Hypothalamus (tissue), 51 donors: ENCODE results near the gene KIF3C.
"Not testable (repeated sequence)": the region's sequence is repeated elsewhere in the genome, so short reads cannot be mapped to it uniquely, and the experiment has no call there.

Experiments used
- DNase-seq, 51 donors: peaks; one replicate each; lab custom pipeline; 2025; lab: John Stamatoyannopoulos, UW

Gene KIF3C

DNA sequence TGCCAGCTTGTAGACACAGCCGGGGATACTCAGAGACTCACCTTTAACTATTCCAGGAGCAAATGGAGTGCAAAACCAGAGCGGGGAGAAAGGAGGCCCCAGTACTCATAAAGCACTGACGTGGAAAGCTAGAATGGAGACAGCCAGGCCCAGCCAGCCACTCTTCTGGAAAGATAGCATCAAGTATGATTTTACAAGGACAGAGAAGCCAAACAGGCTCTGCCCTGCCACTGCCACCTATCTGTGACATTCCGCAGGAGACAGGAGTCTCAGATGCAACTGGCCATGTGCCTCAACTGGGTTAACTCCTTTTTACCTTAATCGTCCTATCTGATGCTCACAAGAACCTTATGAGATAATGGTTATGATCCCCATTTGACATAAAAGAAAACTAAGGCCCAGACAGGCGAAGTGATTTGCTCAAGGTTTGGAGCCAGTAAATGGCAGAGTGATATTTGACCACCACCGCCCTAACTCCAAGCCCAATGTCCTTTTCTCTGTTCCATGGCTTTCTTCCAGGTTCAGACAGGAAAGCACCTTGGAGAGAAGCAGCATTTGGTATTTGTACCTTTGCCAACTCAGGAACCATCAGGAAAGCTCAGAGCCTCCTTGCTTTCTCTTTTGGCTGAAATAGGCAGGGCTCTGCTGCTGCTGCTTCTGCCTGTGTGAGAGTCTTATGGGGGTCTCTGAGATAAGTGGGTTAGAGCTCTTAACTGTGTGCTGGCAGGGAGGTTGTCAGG lies 15.6 kb downstream of the KIF3C start:
- peak in 1 of 51 donors; percentile 17 for DNase-seq

- peak in 29 of 51 donors; percentile 13 to 67 (median 38) for DNase-seq
These were observed 17.4 kb downstream of the KIF3C start for GRCh38 chr2:25964891-25965290.

- DNase-seq = no peak
These were observed 21.4 kb downstream of the KIF3C start for GRCh38 chr2:25960920-25961319.

DNA sequence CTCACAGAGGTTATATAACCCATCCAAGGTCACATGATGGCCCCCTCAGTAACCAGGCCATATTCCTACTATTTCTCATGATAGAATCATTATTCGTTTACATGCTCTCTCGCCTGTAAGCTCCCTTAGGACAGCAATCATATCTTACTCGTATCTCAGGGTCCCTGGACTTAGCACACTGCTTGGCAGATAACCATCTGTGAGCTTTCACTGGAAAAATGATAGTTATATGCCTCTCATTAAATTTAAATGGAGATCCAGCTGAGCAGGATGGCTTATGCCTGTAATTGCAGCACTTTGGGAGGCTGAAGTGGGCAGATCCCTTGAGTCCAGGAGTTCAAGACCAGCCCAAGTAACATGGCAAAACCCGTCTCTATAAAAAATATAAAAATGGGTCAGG lies 21.9 kb downstream of the KIF3C start:
- DNase-seq = no peak

DNA sequence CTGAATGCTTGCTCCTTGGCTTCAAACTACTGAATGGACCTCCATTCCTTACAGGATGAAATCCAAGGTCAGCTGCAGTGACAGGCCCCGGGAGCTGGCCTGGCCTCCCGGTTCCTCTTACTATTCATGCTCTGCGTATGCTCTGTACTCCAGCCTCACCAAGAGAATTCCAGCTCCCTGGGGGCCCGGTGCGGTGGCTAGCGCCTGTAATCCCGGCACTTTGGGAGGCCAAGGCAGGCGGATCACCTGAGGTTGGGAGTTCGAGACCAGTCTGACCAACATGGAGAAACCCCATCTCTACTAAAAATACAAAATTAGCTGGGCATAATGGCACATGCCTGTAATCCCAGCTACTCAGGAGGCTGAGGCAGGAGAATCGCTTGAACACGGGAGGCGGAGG lies 23.7 kb downstream of the KIF3C start:
- not testable (repeated sequence) for DNase-seq

DNA sequence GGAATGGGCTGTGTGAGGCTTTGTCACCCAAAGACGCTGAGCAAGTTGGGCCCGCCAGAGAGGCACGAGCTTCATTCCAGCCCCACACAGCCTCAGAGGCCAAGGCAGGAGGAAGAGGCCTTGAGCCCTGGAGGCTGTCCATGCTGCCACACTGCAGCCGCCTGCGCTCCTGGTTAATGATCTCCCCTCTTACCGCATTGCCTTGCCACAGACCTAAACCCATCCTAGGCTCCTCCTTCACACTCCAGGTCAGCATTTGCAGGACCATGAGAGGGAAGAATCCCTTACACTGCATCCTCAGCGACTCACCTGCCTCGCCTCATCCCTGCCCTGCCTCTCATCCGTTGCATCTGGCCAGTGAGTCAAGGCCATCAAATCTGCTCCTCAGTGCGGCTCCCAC lies 24.6 kb downstream of the KIF3C start:
- DNase-seq = no peak

- DNase-seq = no peak
These were observed 26.3 kb downstream of the KIF3C start for GRCh38 chr2:25955869-25956535.

DNA sequence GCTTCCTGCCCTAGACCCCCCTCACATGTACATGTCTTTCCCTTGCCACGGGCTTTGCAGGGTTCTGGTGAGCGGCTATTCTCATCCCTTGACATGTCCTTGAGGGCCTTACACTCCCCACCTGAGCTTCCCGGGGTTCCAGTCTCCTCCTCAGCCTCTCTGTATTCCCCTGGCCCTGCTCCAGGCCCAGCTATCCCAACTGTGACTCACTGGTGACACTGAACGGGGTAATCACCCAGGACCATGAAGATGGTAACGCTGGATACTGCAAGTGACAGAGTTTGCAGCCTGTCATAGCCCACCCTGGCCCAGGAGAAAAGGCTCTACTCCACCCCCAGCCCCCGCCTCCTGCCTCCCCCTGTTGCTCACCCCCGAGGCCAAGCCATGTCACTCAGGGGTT lies 27.3 kb downstream of the KIF3C start:
- no peak for DNase-seq

DNA sequence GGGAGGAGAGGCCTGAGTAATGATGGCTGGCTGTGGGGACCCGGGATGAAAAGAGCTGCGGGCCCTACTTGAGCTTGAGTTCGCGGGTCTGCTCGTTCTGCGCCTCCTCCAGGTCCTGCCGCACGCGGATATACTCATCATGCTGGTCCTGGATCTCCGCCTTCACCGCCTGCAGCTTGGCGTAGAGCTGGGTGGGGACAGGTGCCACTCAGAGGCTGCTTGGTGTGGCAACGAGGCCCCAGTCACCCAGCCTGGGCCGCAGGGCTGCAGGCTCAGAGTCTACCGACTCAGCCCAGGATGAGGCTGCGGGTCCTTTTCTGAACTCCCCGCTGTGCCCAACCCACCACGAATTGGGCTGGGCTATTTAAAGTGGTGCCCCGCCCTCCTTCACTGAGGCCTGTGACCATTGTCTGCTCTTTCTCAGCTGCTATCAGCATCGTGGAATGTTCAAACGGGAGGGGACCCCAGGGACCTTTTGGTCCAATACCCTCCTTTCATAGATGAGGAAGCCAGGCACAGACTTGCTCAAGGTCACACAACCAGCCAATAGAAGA lies 28.0 kb downstream of the KIF3C start:
- DNase-seq = no peak

DNA sequence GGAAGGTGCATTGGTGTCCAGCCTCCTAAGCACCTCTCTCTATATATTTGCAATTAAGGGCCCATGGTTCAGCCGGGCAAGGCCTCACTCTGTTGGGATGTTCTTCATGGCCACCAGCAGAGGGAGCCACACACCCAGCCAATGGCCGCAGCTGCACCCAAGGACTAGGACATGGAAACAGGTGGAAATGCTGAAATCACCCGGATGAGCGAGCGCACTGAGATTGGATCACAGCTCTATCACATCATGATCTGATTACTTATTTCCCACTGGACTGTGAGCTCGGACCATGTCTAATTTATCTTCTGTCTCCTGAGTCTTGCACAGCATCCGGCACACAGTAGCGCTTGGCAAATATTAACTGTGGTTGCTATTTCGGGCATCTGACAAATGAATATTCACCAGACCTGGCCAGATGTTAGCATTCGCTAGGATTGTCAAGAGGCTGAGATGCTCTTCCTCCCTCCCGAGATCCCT lies 31.2 kb downstream of the KIF3C start:
- peak in 49 of 51 donors; percentile 17 to 92 (median 75) for DNase-seq

GRCh38 chr2:25948437-25948836 lies 33.9 kb downstream of the KIF3C start:
- DNase-seq = no peak

DNA sequence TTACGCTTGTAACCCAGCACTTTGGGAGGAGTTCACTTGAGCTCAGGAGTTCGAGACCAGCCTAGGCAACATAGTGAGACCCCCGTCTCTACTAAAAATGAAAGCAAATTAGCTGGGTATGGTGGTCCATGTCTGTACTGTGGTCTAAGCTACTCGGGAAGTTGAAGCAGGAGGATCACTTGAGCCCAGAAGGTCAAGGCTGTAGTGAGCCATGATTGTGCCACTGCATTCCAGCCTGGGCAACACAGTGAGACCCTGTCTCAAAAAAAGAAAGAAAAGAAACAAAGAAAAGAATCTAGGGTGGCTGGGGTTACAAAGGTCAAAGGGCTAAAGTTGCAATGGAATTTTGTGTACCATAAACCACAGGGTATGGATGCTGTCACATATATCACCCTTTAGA lies 41.3 kb downstream of the KIF3C start:
- no peak for DNase-seq

- no peak for DNase-seq
These were observed 43.0 kb downstream of the KIF3C start for GRCh38 chr2:25939257-25939668.

GRCh38 chr2:25938345-25938744 lies 44.0 kb downstream of the KIF3C start:
- DNase-seq = peak in 30 of 51 donors; percentile 8 to 76 (median 34)

DNA sequence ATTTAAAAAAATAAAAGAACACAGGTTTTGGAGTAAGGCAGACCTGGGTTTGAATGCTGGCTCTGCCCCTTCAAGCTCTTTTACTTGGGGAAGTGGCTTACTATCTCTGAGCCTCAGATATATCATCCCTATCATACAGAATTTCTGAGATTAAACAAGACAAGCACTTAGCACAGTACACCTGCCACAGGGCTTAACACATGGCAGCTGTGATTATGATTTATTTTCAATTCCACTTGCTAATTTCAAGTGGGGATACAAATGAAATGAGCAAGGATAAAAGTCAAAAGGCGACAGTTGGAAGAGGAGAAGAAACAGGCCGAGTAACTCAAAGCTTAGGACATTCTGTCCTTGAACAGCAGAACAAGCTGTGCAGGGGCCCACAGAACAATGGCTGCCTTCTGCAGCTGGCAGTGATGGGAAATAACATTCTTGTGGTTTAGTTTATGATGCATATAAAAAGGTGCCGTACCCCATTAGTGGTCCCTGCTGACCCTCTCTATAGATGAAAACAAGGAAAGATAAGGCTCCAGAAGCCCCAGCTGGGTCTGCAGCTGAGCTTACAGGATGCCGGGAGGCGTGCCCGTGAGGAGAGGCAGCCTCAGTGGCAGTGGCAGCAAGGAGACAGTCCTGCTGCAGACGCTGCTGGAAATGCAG lies 45.3 kb downstream of the KIF3C start:
- peak in 9 of 51 donors; percentile 7 to 71 (median 19) for DNase-seq

- DNase-seq = no peak
These were observed 48.7 kb downstream of the KIF3C start for GRCh38 chr2:25933622-25934021.

DNA sequence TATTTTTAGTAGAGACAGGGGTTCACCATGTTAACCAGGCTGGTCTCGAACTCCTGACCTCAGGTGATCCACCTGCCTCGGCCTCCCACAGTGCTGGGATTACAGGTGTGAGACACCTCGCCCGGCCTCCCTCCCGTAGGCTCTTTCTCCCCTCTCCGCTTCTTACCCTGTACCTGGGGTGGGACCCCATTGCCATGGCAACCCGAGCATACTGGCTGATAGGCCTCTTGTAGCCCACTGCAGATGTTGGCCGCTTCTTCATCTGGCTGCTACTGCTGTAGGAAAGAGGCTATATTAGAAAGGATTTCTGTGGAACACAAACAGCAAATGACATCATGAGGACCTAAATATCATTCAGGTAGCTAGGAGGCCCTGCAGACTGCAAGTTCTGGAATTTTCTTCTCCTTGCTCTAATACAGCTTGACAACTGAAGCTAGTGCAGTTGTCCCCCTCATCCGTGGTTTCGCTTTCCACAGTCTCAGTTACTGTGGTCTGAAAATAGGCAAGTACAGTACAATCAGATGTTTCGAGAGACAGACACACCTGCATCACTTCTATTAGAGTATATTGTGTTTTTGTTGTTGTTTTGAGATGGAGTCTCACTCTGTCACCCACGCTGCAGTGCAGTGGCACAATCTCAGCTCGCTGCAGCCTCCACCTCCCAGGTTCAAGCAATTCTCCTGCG lies 52.4 kb downstream of the KIF3C start:
- no peak for DNase-seq

DNA sequence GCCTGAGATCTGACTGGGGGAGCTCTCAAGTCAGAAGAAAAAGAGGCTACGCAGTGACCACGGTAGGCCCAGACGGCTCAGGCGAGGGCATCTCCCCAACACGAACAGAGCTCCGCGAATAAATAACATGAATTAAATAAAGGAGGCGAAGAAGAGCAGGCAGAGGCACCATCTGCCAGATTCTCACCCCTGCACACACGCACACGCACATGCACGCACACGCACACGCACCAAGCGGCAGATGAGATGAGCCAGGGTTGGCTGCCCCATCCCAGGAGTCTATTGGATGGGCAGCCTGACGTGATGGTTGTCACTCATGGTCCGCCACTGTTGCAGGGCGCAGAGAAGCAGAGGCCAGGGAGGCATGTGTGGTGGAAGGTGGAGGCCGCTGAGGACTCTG lies 53.6 kb downstream of the KIF3C start:
- DNase-seq = no peak

DNA sequence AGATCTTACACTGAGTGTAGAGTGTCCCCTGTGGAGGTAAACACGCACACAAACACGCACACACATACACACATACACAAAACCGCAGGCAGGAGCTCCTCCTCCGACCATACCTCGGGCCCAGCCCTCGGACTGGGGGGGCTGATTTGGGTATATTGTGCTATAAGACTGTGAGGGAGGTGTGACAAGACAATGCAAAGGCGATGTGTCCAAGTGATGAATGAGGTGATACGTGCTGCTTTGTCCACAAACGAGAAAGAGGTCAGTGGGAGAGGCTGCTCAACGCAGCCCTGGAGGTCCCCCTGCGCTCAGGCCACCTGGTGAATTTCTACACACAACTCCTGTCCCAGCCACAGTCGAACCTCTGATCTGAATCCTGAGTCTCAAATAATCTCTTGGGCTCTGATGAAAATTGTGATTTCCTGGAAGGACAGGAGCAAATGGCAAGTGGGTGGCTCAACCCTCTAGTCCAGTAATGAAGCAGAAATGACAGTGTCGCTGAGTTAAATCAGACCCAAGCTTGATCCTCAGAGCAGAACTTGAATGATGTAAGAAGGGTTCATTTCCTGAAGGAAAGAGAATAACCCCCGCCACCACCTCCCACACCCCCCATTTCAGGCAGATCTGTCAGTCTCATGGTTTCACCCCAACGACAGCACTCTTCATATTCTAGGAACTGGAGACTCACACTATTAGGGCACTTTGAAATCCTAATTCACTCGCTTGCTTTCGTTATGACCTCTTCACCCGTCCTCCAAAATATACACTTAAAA lies 55.1 kb downstream of the KIF3C start:
- no peak for DNase-seq

- no peak for DNase-seq
These were observed 59.8 kb downstream of the KIF3C start for GRCh38 chr2:25922501-25922900.
